Inferior parietal cortex (tissue), 1 donor: ENCODE measurements around the gene FOXL1.

ENCODE experiments used
- DNase-seq: peaks from one replicate; pipeline ENCODE4 v3.0.0-alpha.2; 2016; ENCODE audit errors: extremely low spot score

The FOXL1 gene

GRCh38 chr16:86578061-86578599 is at the start of gene FOXL1:
FOXL1 (plus strand) TSS chr16:86578549; CDS start chr16:86578724, 175 bp downstream.
- DNase-seq: no peak

- DNase-seq: no peak
Measured at GRCh38 chr16:86529160-86529559, 49.2 kb upstream of the FOXL1 start.

GRCh38 chr16:86530251-86531190 is 47.8 kb upstream of the FOXL1 start:
- DNase-seq: no peak

GRCh38 chr16:86531191-86531545 is 47.2 kb upstream of the FOXL1 start:
- peak; percentile 78 for DNase-seq

GRCh38 chr16:86531641-86532525 is 46.5 kb upstream of the FOXL1 start:
- DNase-seq: no peak

- no peak for DNase-seq
Measured at GRCh38 chr16:86532526-86532815, 45.9 kb upstream of the FOXL1 start.

- no peak for DNase-seq
Measured at GRCh38 chr16:86533076-86533475, 45.3 kb upstream of the FOXL1 start.

- DNase-seq: peak; percentile 20
Measured at GRCh38 chr16:86533767-86534351, 44.5 kb upstream of the FOXL1 start.

- DNase-seq: peak; percentile 20
Measured at GRCh38 chr16:86534779-86535615, 43.4 kb upstream of the FOXL1 start.

GRCh38 chr16:86536621-86537020 is 41.7 kb upstream of the FOXL1 start:
- DNase-seq: no peak

GRCh38 chr16:86537486-86537885 is 40.9 kb upstream of the FOXL1 start:
- DNase-seq: no peak

- no peak for DNase-seq
Measured at GRCh38 chr16:86538196-86538780, 40.1 kb upstream of the FOXL1 start.

- DNase-seq: no peak
Measured at GRCh38 chr16:86540894-86541293, 37.5 kb upstream of the FOXL1 start.

GRCh38 chr16:86541560-86541959 is 36.8 kb upstream of the FOXL1 start:
- DNase-seq: no peak

- DNase-seq: no peak
Measured at GRCh38 chr16:86542756-86543750, 35.3 kb upstream of the FOXL1 start.

GRCh38 chr16:86545481-86545880 is 32.9 kb upstream of the FOXL1 start:
- DNase-seq: no peak

GRCh38 chr16:86545954-86546637 is 32.3 kb upstream of the FOXL1 start:
- no peak for DNase-seq

GRCh38 chr16:86546638-86547013 is 31.7 kb upstream of the FOXL1 start:
- DNase-seq: no peak

- DNase-seq: no peak
Measured at GRCh38 chr16:86547286-86547685, 31.1 kb upstream of the FOXL1 start.
